ENCODE measurements around the gene SNX6. TPM values are rescaled to one million over a fixed set of nuclear protein-coding genes. Genes with fewer than 3 reads are reported as not detected.

Gene SNX6
- total RNA-seq, 1 experiment from 2014 or later, result 72.5 TPM

DNA sequence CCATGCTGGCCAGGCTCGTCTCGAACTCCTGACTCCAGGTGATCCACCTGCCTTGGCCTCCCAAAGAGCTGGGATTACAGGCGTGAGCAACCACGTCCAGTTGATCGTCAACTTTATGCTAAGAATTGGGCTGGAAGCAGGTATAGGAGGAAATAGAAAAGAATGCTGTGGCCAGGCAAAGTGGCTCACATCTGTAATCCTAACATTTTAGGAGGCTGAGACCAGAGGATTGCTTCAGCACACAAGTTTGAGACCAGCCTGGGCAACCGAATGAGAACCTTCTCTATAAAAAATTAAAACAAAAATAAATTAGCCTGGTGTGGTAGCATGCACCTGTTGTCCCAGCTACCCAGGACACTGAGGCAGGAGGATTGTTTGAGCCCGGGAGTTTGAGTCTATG, 37.1 kb upstream of the SNX6 start:
- ChIA-PET CTCF (interaction anchor here (0.6 to 1.0 kb wide), 2 partner anchors 79 to 333 kb away, joined by 3 to 4 read pairs; no protein-coding TSS in a partner anchor), POLR2A (interaction anchor here (0.6 kb wide), 1 partner anchor 37 kb away, joined by 3 read pairs; no protein-coding TSS in a partner anchor)
- H3K4me1 Mint-ChIP-seq (ENCODE audit: insufficient read depth, unreplicated experiment), result peaks cover 17% of the 10 kb centered on the region
- no TSS peak for BruUV-seq (replicated peaks)
- no peak overlapping the region for H3K4me3 Mint-ChIP-seq (ENCODE audit: unreplicated experiment)
- no peak for DNase-seq (ENCODE audit: unreplicated experiment)
- no peaks in the 10 kb centered on the region for H3K27me3 Mint-ChIP-seq (ENCODE audit: insufficient read depth, unreplicated experiment)
- intact Hi-C loops (cut with micrococcal nuclease), result no loop called here
- TF ChIP-seq, protein P1, sequence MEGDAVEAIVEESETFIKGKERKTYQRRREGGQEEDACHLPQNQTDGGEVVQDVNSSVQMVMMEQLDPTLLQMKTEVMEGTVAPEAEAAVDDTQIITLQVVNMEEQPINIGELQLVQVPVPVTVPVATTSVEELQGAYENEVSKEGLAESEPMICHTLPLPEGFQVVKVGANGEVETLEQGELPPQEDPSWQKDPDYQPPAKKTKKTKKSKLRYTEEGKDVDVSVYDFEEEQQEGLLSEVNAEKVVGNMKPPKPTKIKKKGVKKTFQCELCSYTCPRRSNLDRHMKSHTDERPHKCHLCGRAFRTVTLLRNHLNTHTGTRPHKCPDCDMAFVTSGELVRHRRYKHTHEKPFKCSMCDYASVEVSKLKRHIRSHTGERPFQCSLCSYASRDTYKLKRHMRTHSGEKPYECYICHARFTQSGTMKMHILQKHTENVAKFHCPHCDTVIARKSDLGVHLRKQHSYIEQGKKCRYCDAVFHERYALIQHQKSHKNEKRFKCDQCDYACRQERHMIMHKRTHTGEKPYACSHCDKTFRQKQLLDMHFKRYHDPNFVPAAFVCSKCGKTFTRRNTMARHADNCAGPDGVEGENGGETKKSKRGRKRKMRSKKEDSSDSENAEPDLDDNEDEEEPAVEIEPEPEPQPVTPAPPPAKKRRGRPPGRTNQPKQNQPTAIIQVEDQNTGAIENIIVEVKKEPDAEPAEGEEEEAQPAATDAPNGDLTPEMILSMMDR (IDR thresholded peaks at IDR 0.05; ENCODE audit: unreplicated experiment), result no peak
- no peak overlapping the region for H3K27ac Mint-ChIP-seq (ENCODE audit: low read depth, unreplicated experiment)
- no peaks in the 10 kb centered on the region for H3K36me3 Mint-ChIP-seq (ENCODE audit: insufficient read depth, unreplicated experiment)
- no peaks in the 10 kb centered on the region for H3K9me3 Mint-ChIP-seq (ENCODE audit: unreplicated experiment)

GRCh38 chr14:34665785-34666435, 36.0 kb upstream of the SNX6 start:
- Mint-ChIP-seq H3K27me3 (ENCODE audit: insufficient read depth, unreplicated experiment) (no peaks in the 10 kb centered on the region), H3K4me3 (ENCODE audit: unreplicated experiment) (no peak overlapping the region), H3K4me1 (ENCODE audit: insufficient read depth, unreplicated experiment) (peaks cover 17% of the 10 kb centered on the region), H3K36me3 (ENCODE audit: insufficient read depth, unreplicated experiment) (no peaks in the 10 kb centered on the region), H3K27ac (ENCODE audit: low read depth, unreplicated experiment) (peak overlapping the region; percentile 61), H3K9me3 (ENCODE audit: unreplicated experiment) (peaks cover 4% of the 10 kb centered on the region)
- intact Hi-C loops (cut with micrococcal nuclease), result no loop called here
- ChIA-PET CTCF (interaction anchor here (0.7 to 1.5 kb wide), 3 partner anchors 9 to 78 kb away, joined by 3 to 4 read pairs (median 4); no protein-coding TSS in a partner anchor), POLR2A (interaction anchor here (1.3 kb wide), 1 partner anchor 15 kb away, joined by 4 read pairs; no protein-coding TSS in a partner anchor)
- DNase-seq (ENCODE audit: unreplicated experiment), result peak; percentile 69
- TF ChIP-seq, protein P1 (IDR thresholded peaks at IDR 0.05; ENCODE audit: unreplicated experiment), result no peak
- no TSS peak for BruUV-seq (replicated peaks)

- BruUV-seq (replicated peaks), result no TSS peak
- TF ChIP-seq, protein P1 (IDR thresholded peaks at IDR 0.05; ENCODE audit: unreplicated experiment), result no peak
- peaks cover 9% of the 10 kb centered on the region for H3K9me3 Mint-ChIP-seq (ENCODE audit: unreplicated experiment)
- H3K4me3 Mint-ChIP-seq (ENCODE audit: unreplicated experiment), result no peak overlapping the region
- DNase-seq (ENCODE audit: unreplicated experiment), result peak; percentile 47
- H3K4me1 Mint-ChIP-seq (ENCODE audit: insufficient read depth, unreplicated experiment), result peaks cover 23% of the 10 kb centered on the region
- no peaks in the 10 kb centered on the region for H3K36me3 Mint-ChIP-seq (ENCODE audit: insufficient read depth, unreplicated experiment)
- ChIA-PET POLR2A (interaction anchor here (0.5 to 1.5 kb wide), 7 partner anchors 9 to 384 kb away, joined by 3 to 7 read pairs (median 4); partner anchors contain the start of gene FAM177A1), CTCF (interaction anchor here (4.2 kb wide), 1 partner anchor 9 kb away, joined by 14 read pairs; no protein-coding TSS in a partner anchor)
- H3K27me3 Mint-ChIP-seq (ENCODE audit: insufficient read depth, unreplicated experiment), result no peaks in the 10 kb centered on the region
- intact Hi-C loops (cut with micrococcal nuclease), result no loop called here
- H3K27ac Mint-ChIP-seq (ENCODE audit: low read depth, unreplicated experiment), result no peak overlapping the region
Observed at GRCh38 chr14:34662561-34663088, 32.7 kb upstream of the SNX6 start.

- intact Hi-C loops (cut with micrococcal nuclease), result no loop called here
- DNase-seq (ENCODE audit: unreplicated experiment), result no peak
- Mint-ChIP-seq H3K27me3 (ENCODE audit: insufficient read depth, unreplicated experiment) (no peaks in the 10 kb centered on the region), H3K4me3 (ENCODE audit: unreplicated experiment) (no peak overlapping the region), H3K27ac (ENCODE audit: low read depth, unreplicated experiment) (no peak overlapping the region), H3K4me1 (ENCODE audit: insufficient read depth, unreplicated experiment) (peaks cover 16% of the 10 kb centered on the region), H3K9me3 (ENCODE audit: unreplicated experiment) (peaks cover 9% of the 10 kb centered on the region), H3K36me3 (ENCODE audit: insufficient read depth, unreplicated experiment) (no peaks in the 10 kb centered on the region)
- CTCF ChIA-PET, result interaction anchor here (1.6 to 4.2 kb wide), 2 partner anchors 11 to 64 kb away, joined by 5 to 14 read pairs; no protein-coding TSS in a partner anchor
- TF ChIP-seq, protein P1 (IDR thresholded peaks at IDR 0.05; ENCODE audit: unreplicated experiment), result no peak
- BruUV-seq (replicated peaks), result no TSS peak
- POLR2A ChIA-PET, result no interaction called here
Observed at GRCh38 chr14:34660796-34661195, 30.8 kb upstream of the SNX6 start.

Data from MCF 10A (cell line).